Astrocyte (in vitro differentiated cells and primary cell): ENCODE results near the gene SERPINA9.

Experiments used
- CTCF ChIP-seq: IDR thresholded peaks from 2 replicates; pipeline ENCODE4 v1.5.1; 2011; ENCODE audit warnings: low read depth, mild to moderate bottlenecking, inconsistent platforms, low read length, moderate library complexity; ENCODE audit not compliant: insufficient read depth
- EZH2 ChIP-seq: IDR thresholded peaks from 2 replicates; pipeline ENCODE4 v1.6.1; 2012; ENCODE audit warnings: mild to moderate bottlenecking, low read length, inconsistent platforms; ENCODE audit not compliant: insufficient read depth

- TF ChIP-seq CTCF (no peak), EZH2 (no peak)
These were observed 8.5 kb upstream of the SERPINA9 start for GRCh38 chr14:94484481-94484880.
